ENCODE data around the gene KIF21A. TPM values are rescaled to one million over a fixed set of nuclear protein-coding genes. Genes with fewer than 3 reads are reported as not detected.

KIF21A gene
- total and polyA plus RNA-seq, 7 donors: 8.5 to 33.6 (median 26.7) TPM

DNA sequence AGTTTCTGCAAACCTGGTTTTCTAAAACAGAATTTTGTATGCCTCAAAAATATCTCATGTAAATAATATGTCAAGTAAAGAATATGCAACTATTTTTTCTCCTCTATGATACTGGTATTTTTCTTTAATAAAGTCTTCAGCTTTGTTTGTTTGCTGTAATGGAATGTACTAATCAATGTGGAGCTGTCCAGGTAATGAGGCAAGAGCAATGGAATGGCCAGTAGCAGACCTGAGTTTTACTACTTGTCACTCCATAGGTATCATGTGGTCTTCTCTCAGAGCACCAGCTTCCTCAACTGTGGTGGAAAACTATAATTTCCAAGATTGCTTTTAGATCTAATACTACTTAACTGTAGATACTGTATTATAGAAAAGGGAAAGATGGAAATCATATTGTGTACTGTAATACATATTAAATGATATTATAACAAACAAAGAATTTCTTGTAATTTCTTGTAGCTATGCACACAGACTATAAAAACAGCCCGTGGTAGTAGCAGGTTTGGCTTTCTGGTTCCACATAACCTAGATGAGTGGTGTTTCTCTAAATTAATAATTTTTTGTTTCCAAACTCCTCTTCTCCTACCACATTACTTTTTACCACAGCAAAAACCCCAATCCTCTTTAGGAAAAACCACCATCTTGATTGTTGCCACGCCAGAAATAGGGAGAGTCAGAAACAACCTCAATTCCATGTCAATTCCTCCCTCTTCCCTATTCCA is 70.6 kb downstream of the KIF21A start:
- TF ChIP-seq, protein P1, sequence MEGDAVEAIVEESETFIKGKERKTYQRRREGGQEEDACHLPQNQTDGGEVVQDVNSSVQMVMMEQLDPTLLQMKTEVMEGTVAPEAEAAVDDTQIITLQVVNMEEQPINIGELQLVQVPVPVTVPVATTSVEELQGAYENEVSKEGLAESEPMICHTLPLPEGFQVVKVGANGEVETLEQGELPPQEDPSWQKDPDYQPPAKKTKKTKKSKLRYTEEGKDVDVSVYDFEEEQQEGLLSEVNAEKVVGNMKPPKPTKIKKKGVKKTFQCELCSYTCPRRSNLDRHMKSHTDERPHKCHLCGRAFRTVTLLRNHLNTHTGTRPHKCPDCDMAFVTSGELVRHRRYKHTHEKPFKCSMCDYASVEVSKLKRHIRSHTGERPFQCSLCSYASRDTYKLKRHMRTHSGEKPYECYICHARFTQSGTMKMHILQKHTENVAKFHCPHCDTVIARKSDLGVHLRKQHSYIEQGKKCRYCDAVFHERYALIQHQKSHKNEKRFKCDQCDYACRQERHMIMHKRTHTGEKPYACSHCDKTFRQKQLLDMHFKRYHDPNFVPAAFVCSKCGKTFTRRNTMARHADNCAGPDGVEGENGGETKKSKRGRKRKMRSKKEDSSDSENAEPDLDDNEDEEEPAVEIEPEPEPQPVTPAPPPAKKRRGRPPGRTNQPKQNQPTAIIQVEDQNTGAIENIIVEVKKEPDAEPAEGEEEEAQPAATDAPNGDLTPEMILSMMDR (IDR thresholded peaks at IDR 0.05): no peak
- Histone ChIP-seq H3K4me3 (no peak overlapping the region), H3K27ac (no peak overlapping the region), H3K27me3 (ENCODE audit: insufficient read depth in 3 of 3, low read length in 2 of 3) (no peaks in the 10 kb centered on the region), H3K36me3 (ENCODE audit: insufficient read depth in 1 of 2, low read depth in 1 of 2) (peaks cover 0 to 13% of the 10 kb centered on the region in 2 donors), H3K9me3 (no peaks in the 10 kb centered on the region), H3K4me1 (no peaks in the 10 kb centered on the region)
- 92 to 96% (median 93%) methylated on average over 2 of the region's 2 CpGs for WGBS, 3 donors
- DNase-seq (no peak), ATAC-seq (no peak)
- intact Hi-C loops (cut with DNase I): no loop called here

GRCh38 chr12:39369756-39370155 is 73.2 kb downstream of the KIF21A start:
- intact Hi-C loops (cut with DNase I): no loop called here
- Histone ChIP-seq H3K36me3 (ENCODE audit: insufficient read depth in 1 of 2, low read depth in 1 of 2) (peaks cover 0 to 27% of the 10 kb centered on the region in 2 donors), H3K4me3 (no peak overlapping the region), H3K27ac (no peak overlapping the region), H3K4me1 (no peaks in the 10 kb centered on the region), H3K9me3 (no peaks in the 10 kb centered on the region), H3K27me3 (ENCODE audit: insufficient read depth in 3 of 3, low read length in 2 of 3) (no peaks in the 10 kb centered on the region)
- no peak for DNase-seq
- ATAC-seq: no peak
- TF ChIP-seq, protein P1 (IDR thresholded peaks at IDR 0.05): no peak
- WGBS, 3 donors: 79 to 86% (median 85%) methylated on average over 2 of the region's 2 CpGs

GRCh38 chr12:39368891-39369290 is 74.0 kb downstream of the KIF21A start:
- Histone ChIP-seq H3K27ac (no peak overlapping the region), H3K27me3 (ENCODE audit: insufficient read depth in 3 of 3, low read length in 2 of 3) (no peaks in the 10 kb centered on the region), H3K9me3 (no peaks in the 10 kb centered on the region), H3K4me1 (no peaks in the 10 kb centered on the region), H3K4me3 (no peak overlapping the region), H3K36me3 (ENCODE audit: insufficient read depth in 1 of 2, low read depth in 1 of 2) (peaks cover 0 to 30% of the 10 kb centered on the region in 2 donors)
- intact Hi-C loops (cut with DNase I): no loop called here
- ATAC-seq (no peak), DNase-seq (no peak)
- TF ChIP-seq, protein P1 (IDR thresholded peaks at IDR 0.05): no peak
- WGBS, 3 donors: 88 to 99% (median 95%) methylated on average over 2 of the region's 2 CpGs

- no peaks in the 10 kb centered on the region for H3K9me3 ChIP-seq
- H3K27me3 ChIP-seq (ENCODE audit: insufficient read depth in 3 of 3, low read length in 2 of 3): no peaks in the 10 kb centered on the region
- TF ChIP-seq, protein P1 (IDR thresholded peaks at IDR 0.05): no peak
- no peak for ATAC-seq
- no peak overlapping the region for H3K4me3 ChIP-seq
- no peak for DNase-seq
- H3K36me3 ChIP-seq (ENCODE audit: insufficient read depth in 1 of 2, low read depth in 1 of 2): peaks cover 0 to 33% of the 10 kb centered on the region in 2 donors
- H3K4me1 ChIP-seq: no peaks in the 10 kb centered on the region
- intact Hi-C loops (cut with DNase I): no loop called here
- WGBS, 3 donors: 50 to 53% (median 52%) methylated on average over 1 of the region's 1 CpG
- no peak overlapping the region for H3K27ac ChIP-seq
Observed at GRCh38 chr12:39368096-39368495, 74.8 kb downstream of the KIF21A start.

DNA sequence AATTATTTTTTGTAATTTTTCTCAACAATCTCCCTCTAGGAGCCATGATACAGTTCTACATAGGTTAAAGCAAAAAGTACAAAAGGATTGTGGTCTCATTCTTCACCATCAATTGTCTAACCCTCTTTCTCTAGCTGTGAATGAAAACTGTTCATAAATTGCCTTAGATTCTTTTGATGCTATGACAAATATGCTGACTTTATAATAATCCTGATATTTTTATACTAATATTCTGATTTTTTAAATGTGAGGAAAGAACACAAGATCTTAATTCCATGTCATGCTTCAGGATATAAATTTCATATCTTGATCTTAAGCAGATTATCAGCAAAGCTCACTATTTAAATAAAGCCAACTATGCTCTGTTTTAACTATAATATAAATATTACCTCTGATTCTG is 75.4 kb downstream of the KIF21A start:
- no peaks in the 10 kb centered on the region for H3K27me3 ChIP-seq (ENCODE audit: insufficient read depth in 3 of 3, low read length in 2 of 3)
- H3K27ac ChIP-seq: no peak overlapping the region
- intact Hi-C loops (cut with DNase I): no loop called here
- H3K4me1 ChIP-seq: no peaks in the 10 kb centered on the region
- DNase-seq: no peak
- no peaks in the 10 kb centered on the region for H3K9me3 ChIP-seq
- peaks cover 0 to 38% of the 10 kb centered on the region in 2 donors for H3K36me3 ChIP-seq (ENCODE audit: insufficient read depth in 1 of 2, low read depth in 1 of 2)
- TF ChIP-seq, protein P1 (IDR thresholded peaks at IDR 0.05): no peak
- ATAC-seq: no peak
- H3K4me3 ChIP-seq: no peak overlapping the region
